ENCODE data around the gene SKI.

SKI gene

GRCh38 chr1:2228157-2228594, at the start of gene SKI:
Gene SKI (plus strand): TSS chr1:2228319. CDS start chr1:2228767, 448 bp downstream.
- DNase-seq (ENCODE audit: low read depth) = no peak

- no peak for DNase-seq (ENCODE audit: low read depth)
These were observed 49.2 kb upstream of the SKI start for GRCh38 chr1:2178875-2179274.

GRCh38 chr1:2179283-2180013, 48.7 kb upstream of the SKI start:
- no peak for DNase-seq (ENCODE audit: low read depth)

- DNase-seq (ENCODE audit: low read depth) = no peak
These were observed 47.5 kb upstream of the SKI start for GRCh38 chr1:2180297-2181245.

- no peak for DNase-seq (ENCODE audit: low read depth)
These were observed 46.8 kb upstream of the SKI start for GRCh38 chr1:2181271-2181670.

- no peak for DNase-seq (ENCODE audit: low read depth)
These were observed 46.4 kb upstream of the SKI start for GRCh38 chr1:2181752-2182151.

GRCh38 chr1:2182376-2182775, 45.7 kb upstream of the SKI start:
- no peak for DNase-seq (ENCODE audit: low read depth)

- no peak for DNase-seq (ENCODE audit: low read depth)
These were observed 44.2 kb upstream of the SKI start for GRCh38 chr1:2183937-2184334.

GRCh38 chr1:2184531-2184930, 43.6 kb upstream of the SKI start:
- DNase-seq (ENCODE audit: low read depth) = no peak

- no peak for DNase-seq (ENCODE audit: low read depth)
These were observed 43.2 kb upstream of the SKI start for GRCh38 chr1:2184934-2185333.

- no peak for DNase-seq (ENCODE audit: low read depth)
These were observed 42.0 kb upstream of the SKI start for GRCh38 chr1:2185880-2186855.

GRCh38 chr1:2186901-2187300, 41.2 kb upstream of the SKI start:
- no peak for DNase-seq (ENCODE audit: low read depth)

- no peak for DNase-seq (ENCODE audit: low read depth)
These were observed 40.5 kb upstream of the SKI start for GRCh38 chr1:2187619-2188018.

- no peak for DNase-seq (ENCODE audit: low read depth)
These were observed 39.8 kb upstream of the SKI start for GRCh38 chr1:2188336-2188735.

- DNase-seq (ENCODE audit: low read depth) = peak; percentile 88
These were observed 38.4 kb upstream of the SKI start for GRCh38 chr1:2189459-2190425.

- DNase-seq (ENCODE audit: low read depth) = no peak
These were observed 37.6 kb upstream of the SKI start for GRCh38 chr1:2190491-2190976.

- DNase-seq (ENCODE audit: low read depth) = no peak
These were observed 35.8 kb upstream of the SKI start for GRCh38 chr1:2192031-2192995.

- DNase-seq (ENCODE audit: low read depth) = no peak
These were observed 34.4 kb upstream of the SKI start for GRCh38 chr1:2193514-2194281.
